Ovary (tissue), 3 donors: ENCODE measurements around the gene UNC13D.

Source experiments
- CTCF ChIP-seq, 3 donors: fragments of 450-650 bp in 2 of 3; fragments of 200-600 bp in 1 of 3; IDR thresholded peaks; one replicate each; pipeline versions ENCODE4 v1.5.1 to v1.8.0; 2016 to 2022; ENCODE audit warnings: antibody characterized with exemption in 3 of 3, mild to moderate bottlenecking in 1 of 3
- EP300 ChIP-seq: sonication (generic); formaldehyde crosslinking; IDR thresholded peaks from one replicate; pipeline ENCODE4 v1.6.1; 2017; ENCODE audit warnings: antibody characterized with exemption
- POLR2A ChIP-seq: fragments of 450-650 bp; IDR thresholded peaks from one replicate; pipeline ENCODE4 v1.6.1; 2017; ENCODE audit warnings: antibody characterized with exemption, mild to moderate bottlenecking, moderate library complexity
- donor health status: DM: no; HTN: no; CAD: no.

- TF ChIP-seq POLR2A (no peak), EP300 (no peak), CTCF (IDR thresholded peaks at IDR 0.05) (no peak)
Observed at GRCh38 chr17:75840799-75841164, 3.4 kb downstream of the UNC13D start.
